ENCODE measurements around the gene ABO. TPM values are rescaled to one million over a fixed set of nuclear protein-coding genes. Genes with fewer than 3 reads are reported as not detected.

The ABO gene
- total and polyA plus RNA-seq, 9 of the 15 experiments (the other 6 are each of a cell fraction or from before 2014, with no cell fraction given) = 5.0 to 21.9 (median 11.9) TPM

DNA sequence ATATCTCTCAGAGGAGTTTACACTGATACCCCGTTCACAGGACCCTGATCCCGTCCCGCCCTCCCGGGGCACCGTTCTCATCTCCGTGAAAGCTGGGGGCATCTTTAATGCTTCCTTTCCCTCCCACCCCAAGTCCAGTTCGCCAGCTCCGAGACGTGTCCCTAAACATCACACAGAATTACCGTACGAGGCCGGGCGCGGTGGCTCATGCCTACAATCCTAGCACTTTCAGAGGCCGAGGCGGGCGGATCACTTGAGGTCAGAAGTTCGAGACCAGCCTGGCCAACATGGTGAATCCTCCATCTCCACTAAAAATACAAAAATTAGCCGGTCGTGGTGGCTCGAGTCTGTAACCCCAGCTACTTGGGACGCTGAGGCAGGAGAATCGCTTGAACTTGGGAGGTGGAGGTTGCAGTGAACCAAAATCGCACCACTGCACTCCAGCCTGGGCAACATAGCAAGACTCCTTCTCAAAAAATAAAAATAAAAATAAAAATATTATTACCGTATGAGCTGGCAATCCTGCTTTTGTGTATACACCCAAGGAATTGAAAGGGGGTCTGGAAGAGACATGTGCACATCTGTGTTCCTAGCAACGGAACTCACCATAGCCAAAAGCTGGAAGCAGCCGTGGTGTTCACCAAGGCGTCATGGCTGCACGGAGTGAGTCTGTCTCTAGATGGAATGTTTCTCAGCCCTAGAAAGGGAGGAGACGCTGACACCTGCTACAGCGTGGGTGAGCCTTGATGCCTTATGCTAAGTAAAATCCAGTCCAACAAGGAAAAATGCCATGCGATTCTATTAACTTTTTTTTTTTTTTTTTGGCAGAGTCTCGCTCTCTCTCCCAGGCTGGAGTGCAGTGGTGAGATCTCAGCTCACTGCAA lies 1.2 kb upstream of the ABO start:
- peak overlapping the region; percentile 84; the same call in 2 of the 3 replicates for H3K27ac ChIP-seq (ENCODE audit: extremely low read depth, low read depth, low read length)
- TF ChIP-seq MYBL2 (IDR thresholded peaks at IDR 0.05; ENCODE audit: low read depth) (no peak), MYBL2 (CRISPR knock-in tag; IDR thresholded peaks at IDR 0.05; ENCODE audit: borderline replicate concordance) (no peak), RBM25 (IDR thresholded peaks at IDR 0.05; ENCODE audit: low read depth, low read length, severe bottlenecking) (peak; percentile 6), ZNF121 (CRISPR knock-in tag; conservative IDR thresholded peaks at IDR 0.05) (0 out of 2 replicates have a peak, but pooled peaks have one; percentile 54), BCOR (IDR thresholded peaks at IDR 0.05) (peak; percentile 37; the same call in 1 of the 2 replicates)
- H3K9me3 ChIP-seq (replicated peaks; ENCODE audit: control insufficient read depth, insufficient read depth, low read depth, low read length) = peaks cover 7% of the 10 kb centered on the region; the same call in 1 of the 2 replicates
- WGBS (ENCODE audit: insufficient coverage, low coverage, missing lambda C conversion rate) = 86% methylated on average over 18 of the region's 33 CpGs
- intact Hi-C loops (cut with micrococcal nuclease) (loop anchor here (10.0 kb wide), 1 partner anchor 49 kb away; no protein-coding TSS in a partner anchor), in situ Hi-C loops (cut with MboI) (no loop called here)
- H3K27me3 ChIP-seq (ENCODE audit: control insufficient read depth in 2 of 2, insufficient read depth in 2 of 2, low read length in 2 of 2) = no peaks in the 10 kb centered on the region
- ATAC-seq = no peak
- no peak for FAIRE-seq
- peak overlapping the region; percentile 83 to 96 for H3K9ac ChIP-seq (ENCODE audit: insufficient read depth in 1 of 2, low read depth in 2 of 2, low read length in 2 of 2)
- peaks cover 43 to 48% of the 10 kb centered on the region in 2 experiments for H3K4me1 ChIP-seq (replicated peaks in 1 of 2; ENCODE audit: control insufficient read depth in 2 of 2, insufficient read depth in 2 of 2, low read length in 2 of 2)
- H3K4me2 ChIP-seq (ENCODE audit: insufficient read depth, low read length) = peak overlapping the region; percentile 79; the same call in 1 of the 2 replicates
- H3K36me3 ChIP-seq (ENCODE audit: control insufficient read depth, insufficient read depth, low read length) = peaks cover 6% of the 10 kb centered on the region; the same call in 2 of the 3 replicates
- POLR2A ChIA-PET = interaction anchor here (0.5 to 1.4 kb wide), 5 partner anchors 9 to 131 kb away, joined by 3 to 4 read pairs (median 3); no protein-coding TSS in a partner anchor
- H2AFZ ChIP-seq (ENCODE audit: low read depth, low read length) = peak overlapping the region; percentile 81
- BruUV-seq (replicated peaks) = no TSS peak
- peaks cover 49% of the 10 kb centered on the region for H3K79me2 ChIP-seq (ENCODE audit: control insufficient read depth, insufficient read depth, low read length)
- H4K20me1 ChIP-seq (replicated peaks; ENCODE audit: control insufficient read depth, insufficient read depth, low read length) = no peaks in the 10 kb centered on the region
- CTCF ChIA-PET (ENCODE audit: low intra/inter-chr PET ratio) = interaction anchor here (1.1 kb wide), 1 partner anchor 90 kb away, joined by 4 read pairs; no protein-coding TSS in a partner anchor
- H3K9me1 ChIP-seq (ENCODE audit: control insufficient read depth, insufficient read depth, low read length) = no peaks in the 10 kb centered on the region
- no peak for DNase-seq (ENCODE audit: extremely low read depth in 1 of 4, low spot score in 3 of 4)
- peak overlapping the region; percentile 75 for H3K4me3 ChIP-seq

Measured in K562 (cell line).